HG03521 (cell line): ENCODE results near the gene PTTG1IP.
"Not testable (repeated sequence)": the region's sequence is repeated elsewhere in the genome, so short reads cannot be mapped to it uniquely, and the experiment has no call there.

ENCODE experiments used
- ATAC-seq: cut with Tn5 transposase; IDR thresholded peaks from one replicate; pipeline ENCODE4 v1.9.1; 2021; ENCODE audit warnings: mild to moderate bottlenecking, moderate library complexity; ENCODE audit not compliant: unreplicated experiment

Gene PTTG1IP

GRCh38 chr21:44873356-44874239 is at the start of gene PTTG1IP:
TSS of gene PTTG1IP (minus strand) at chr21:44873690. CDS start at chr21:44873616, 74 bp downstream.
- peak; percentile 78 for ATAC-seq

- no peak for ATAC-seq
Measured at GRCh38 chr21:44921928-44922327, 48.4 kb upstream of the PTTG1IP start.

GRCh38 chr21:44920694-44921604 is 47.5 kb upstream of the PTTG1IP start, which contains the start of gene ITGB2:
TSS of gene ITGB2 (minus strand) at chr21:44920899. CDS start at chr21:44910782, 10,117 bp downstream.
- no peak for ATAC-seq

GRCh38 chr21:44919913-44920693 is 46.6 kb upstream of the PTTG1IP start:
- no peak for ATAC-seq

- ATAC-seq = no peak
Measured at GRCh38 chr21:44919111-44919912, 45.8 kb upstream of the PTTG1IP start.

GRCh38 chr21:44918581-44919033 is 45.1 kb upstream of the PTTG1IP start:
- no peak for ATAC-seq

GRCh38 chr21:44918107-44918470 is 44.6 kb upstream of the PTTG1IP start:
- no peak for ATAC-seq

GRCh38 chr21:44917446-44918106 is 44.1 kb upstream of the PTTG1IP start:
- no peak for ATAC-seq

GRCh38 chr21:44916965-44917364 is 43.5 kb upstream of the PTTG1IP start:
- no peak for ATAC-seq

GRCh38 chr21:44914176-44914874 is 40.8 kb upstream of the PTTG1IP start:
- no peak for ATAC-seq

- ATAC-seq = no peak
Measured at GRCh38 chr21:44913425-44914175, 40.1 kb upstream of the PTTG1IP start.

GRCh38 chr21:44912506-44913412 is 39.3 kb upstream of the PTTG1IP start:
- ATAC-seq = not testable (repeated sequence)

- ATAC-seq = no peak
Measured at GRCh38 chr21:44912158-44912473, 38.6 kb upstream of the PTTG1IP start.

- ATAC-seq = no peak
Measured at GRCh38 chr21:44911384-44912157, 38.1 kb upstream of the PTTG1IP start.

- no peak for ATAC-seq
Measured at GRCh38 chr21:44911068-44911383, 37.5 kb upstream of the PTTG1IP start.

GRCh38 chr21:44910229-44911067 is 37.0 kb upstream of the PTTG1IP start:
- no peak for ATAC-seq
